ENCODE measurements around the gene INTU.
A peak's percentile ranks its signal among the peaks of the same experiment; 100 is the strongest.

DNA sequence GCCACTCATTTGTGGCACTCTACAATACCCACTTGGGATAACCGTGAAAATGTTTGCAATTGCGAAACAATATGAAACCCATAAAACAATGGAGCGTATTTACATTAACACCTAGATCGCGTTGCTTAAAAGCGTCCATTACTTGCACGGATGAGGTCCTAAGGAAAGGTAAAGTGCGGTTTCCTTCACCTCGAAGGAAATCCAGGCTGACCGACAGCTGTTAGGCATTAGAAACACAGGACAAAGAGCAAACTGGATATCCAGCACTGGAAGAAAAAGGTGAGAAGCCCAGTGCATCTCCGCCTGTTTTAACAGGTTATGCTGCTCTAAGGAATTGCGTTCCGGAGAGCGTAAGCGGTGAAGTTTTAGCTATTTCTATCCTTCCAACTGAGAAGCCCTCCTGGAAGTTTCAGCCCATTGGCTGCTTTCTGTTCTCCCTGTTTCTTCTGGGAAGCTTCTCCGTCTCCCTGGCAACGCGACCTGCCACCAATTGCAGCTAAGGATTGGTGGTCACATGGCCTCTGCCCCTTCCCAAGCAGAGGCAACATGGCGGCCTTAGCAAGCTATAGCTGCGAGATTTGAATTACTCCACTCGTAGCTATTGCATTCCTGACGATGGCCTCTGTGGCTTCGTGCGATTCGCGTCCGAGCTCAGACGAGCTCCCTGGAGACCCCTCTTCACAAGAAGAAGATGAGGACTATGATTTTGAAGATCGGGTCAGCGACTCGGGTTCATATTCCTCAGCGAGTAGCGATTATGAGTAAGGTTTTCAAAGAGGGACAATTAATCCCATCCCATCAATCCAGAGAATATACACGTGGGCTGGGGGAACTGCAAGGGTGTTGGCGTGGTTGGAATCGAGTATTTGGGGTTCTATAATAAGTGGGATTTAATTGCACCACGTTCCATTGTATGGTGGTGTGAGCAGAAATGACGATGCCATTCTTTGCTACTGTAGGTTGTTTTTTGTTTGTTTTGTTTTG lies at the start of gene INTU:
- 0 out of 2 replicates have a peak, but pooled peaks have one; percentile 28 for TF ChIP-seq POLR2AphosphoS5 (IDR thresholded peaks at IDR 0.05; ENCODE audit: low read depth, low read length)
- no peak for TF ChIP-seq TCF7L2 (IDR thresholded peaks at IDR 0.05; ENCODE audit: low read depth, low read length)
- TF ChIP-seq, protein P1, sequence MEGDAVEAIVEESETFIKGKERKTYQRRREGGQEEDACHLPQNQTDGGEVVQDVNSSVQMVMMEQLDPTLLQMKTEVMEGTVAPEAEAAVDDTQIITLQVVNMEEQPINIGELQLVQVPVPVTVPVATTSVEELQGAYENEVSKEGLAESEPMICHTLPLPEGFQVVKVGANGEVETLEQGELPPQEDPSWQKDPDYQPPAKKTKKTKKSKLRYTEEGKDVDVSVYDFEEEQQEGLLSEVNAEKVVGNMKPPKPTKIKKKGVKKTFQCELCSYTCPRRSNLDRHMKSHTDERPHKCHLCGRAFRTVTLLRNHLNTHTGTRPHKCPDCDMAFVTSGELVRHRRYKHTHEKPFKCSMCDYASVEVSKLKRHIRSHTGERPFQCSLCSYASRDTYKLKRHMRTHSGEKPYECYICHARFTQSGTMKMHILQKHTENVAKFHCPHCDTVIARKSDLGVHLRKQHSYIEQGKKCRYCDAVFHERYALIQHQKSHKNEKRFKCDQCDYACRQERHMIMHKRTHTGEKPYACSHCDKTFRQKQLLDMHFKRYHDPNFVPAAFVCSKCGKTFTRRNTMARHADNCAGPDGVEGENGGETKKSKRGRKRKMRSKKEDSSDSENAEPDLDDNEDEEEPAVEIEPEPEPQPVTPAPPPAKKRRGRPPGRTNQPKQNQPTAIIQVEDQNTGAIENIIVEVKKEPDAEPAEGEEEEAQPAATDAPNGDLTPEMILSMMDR (IDR thresholded peaks at IDR 0.05): no peak

Measured in Panc1 (cell line).